Activated CD8-positive, alpha-beta memory T cell treated with anti-CD3 and anti-CD28 coated beads, Interleukin-2, amount 50 U/mL, for 24 hours (primary cell): Measurements from ENCODE around the gene LSM7.
"Not testable (repeated sequence)": the region's sequence is repeated elsewhere in the genome, so short reads cannot be mapped to it uniquely, and the experiment has no call there.

Source experiments
- DNase-seq: peaks from one replicate; pipeline ENCODE4 v3.0.0-alpha.2; 2020; ENCODE audit errors: extremely low read depth

LSM7 gene

GRCh38 chr19:2302319-2303210 lies 25.8 kb downstream of the LSM7 start:
- no peak for DNase-seq

GRCh38 chr19:2300533-2300932 lies 27.9 kb downstream of the LSM7 start:
- no peak for DNase-seq

GRCh38 chr19:2296141-2296540 lies 32.2 kb downstream of the LSM7 start:
- DNase-seq: no peak

- no peak for DNase-seq
These were observed 33.6 kb downstream of the LSM7 start for GRCh38 chr19:2294687-2295335.

- no peak for DNase-seq
These were observed 37.1 kb downstream of the LSM7 start for GRCh38 chr19:2291185-2291751.

GRCh38 chr19:2290441-2291184 lies 37.8 kb downstream of the LSM7 start:
- DNase-seq: no peak

GRCh38 chr19:2289714-2290435 lies 38.5 kb downstream of the LSM7 start:
- DNase-seq: no peak

- no peak for DNase-seq
These were observed 39.3 kb downstream of the LSM7 start for GRCh38 chr19:2288818-2289713.

- DNase-seq: no peak
These were observed 40.0 kb downstream of the LSM7 start for GRCh38 chr19:2288338-2288817.

- no peak for DNase-seq
These were observed 40.6 kb downstream of the LSM7 start for GRCh38 chr19:2287585-2288337.

- DNase-seq: no peak
These were observed 41.8 kb downstream of the LSM7 start for GRCh38 chr19:2286402-2287140.

- DNase-seq: no peak
These were observed 44.4 kb downstream of the LSM7 start for GRCh38 chr19:2283835-2284507.

GRCh38 chr19:2282862-2283237 lies 45.5 kb downstream of the LSM7 start:
- DNase-seq: no peak

GRCh38 chr19:2282062-2282861 lies 46.1 kb downstream of the LSM7 start, which contains the start of gene PEAK3:
PEAK3 (minus strand) TSS chr19:2282175; CDS start chr19:2280931, 1,244 bp downstream.
- DNase-seq: no peak

GRCh38 chr19:2281265-2282061 lies 46.9 kb downstream of the LSM7 start:
- not testable (repeated sequence) for DNase-seq

GRCh38 chr19:2280633-2281264 lies 47.6 kb downstream of the LSM7 start:
- DNase-seq: no peak
